GM18861 (cell line): ENCODE data around the gene TMEM270.

Source experiments
- ATAC-seq: cut with Tn5 transposase; IDR thresholded peaks from one replicate; pipeline ENCODE4 v1.9.1; 2021; ENCODE audit not compliant: unreplicated experiment

TMEM270 gene

DNA sequence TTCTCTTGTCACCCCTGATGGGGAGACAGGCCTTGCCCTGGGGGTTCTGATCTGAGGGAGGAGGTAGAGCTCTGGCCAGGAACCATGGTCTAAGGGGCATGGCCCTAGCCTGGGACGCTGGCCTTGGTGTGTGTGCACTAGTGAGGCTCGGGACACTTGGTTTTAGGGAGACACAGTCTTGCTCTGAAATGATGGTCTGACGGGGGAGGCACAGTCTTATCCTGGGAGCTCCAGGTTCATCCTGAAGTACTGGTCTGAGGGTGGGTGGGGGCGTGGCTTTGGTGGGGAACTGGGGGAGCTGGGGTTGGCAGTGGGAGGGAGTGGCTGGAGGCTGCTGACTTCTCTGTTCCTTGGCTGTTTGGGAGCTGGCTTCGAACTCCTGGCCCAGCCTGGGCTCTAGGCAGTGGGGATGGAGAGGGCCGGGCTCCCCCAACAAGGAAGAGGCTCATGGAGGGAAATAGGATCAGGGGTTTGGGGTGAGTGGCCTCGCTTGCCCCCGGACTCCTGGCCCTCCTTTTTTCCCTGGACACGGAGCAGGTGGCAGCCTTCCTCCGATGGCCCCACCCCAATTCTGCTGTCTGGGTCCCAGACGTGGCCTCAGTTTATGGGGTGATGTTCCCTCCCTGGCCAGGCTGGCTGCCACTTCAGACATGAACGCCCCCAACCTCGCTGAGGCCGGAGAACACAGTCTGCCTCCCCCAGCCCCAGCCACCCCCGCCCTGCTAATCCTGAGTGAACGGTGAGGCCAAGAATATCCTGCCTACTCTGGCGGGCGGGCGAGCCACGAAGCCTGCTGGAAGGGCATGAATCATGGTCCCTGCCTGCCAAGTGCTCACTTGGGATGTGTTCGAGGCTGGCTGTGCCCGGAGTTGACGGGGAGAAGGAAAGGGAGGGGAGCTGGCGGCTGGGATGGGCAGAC, 43.5 kb downstream of the TMEM270 start:
- no peak for ATAC-seq

DNA sequence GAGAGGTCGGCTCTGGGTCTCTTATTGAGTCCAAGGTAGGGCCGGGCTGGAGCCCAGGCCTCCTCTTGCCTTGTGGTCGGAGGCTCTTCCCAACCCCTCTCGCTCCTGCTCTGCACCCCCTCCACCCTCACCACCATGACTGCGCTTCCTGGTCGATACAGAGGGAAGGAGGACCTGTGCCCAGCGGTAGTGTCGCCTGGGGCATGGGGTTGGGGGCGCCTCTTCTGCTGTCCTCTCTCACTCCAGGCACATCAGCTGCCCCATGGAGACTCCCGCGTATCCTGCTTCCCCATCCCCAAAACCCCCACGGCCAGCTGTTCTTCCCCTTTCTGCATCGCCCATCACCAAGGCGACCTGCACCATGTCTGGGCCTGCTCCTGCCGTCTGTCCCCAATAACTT, 44.4 kb downstream of the TMEM270 start:
- ATAC-seq, result no peak

DNA sequence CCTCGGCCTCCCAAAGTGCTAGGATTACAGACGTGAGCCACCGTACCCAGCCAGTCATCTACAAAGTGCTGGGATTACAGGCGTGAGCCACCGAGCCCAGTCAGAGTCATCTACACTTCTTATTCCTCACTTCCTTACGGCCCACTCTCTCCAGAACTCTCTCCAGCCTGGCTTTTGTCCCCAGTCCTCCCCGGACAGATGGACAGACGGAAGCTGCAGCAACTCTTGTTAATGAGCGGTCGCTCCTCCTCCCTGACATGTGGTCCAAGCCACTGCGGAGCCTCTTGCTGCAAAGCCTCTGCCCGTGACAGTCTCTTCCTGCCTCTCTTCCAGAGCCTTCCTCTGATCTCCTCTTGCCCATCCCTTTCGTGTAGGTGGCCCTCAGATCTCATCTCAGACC, 45.9 kb downstream of the TMEM270 start:
- ATAC-seq, result no peak

DNA sequence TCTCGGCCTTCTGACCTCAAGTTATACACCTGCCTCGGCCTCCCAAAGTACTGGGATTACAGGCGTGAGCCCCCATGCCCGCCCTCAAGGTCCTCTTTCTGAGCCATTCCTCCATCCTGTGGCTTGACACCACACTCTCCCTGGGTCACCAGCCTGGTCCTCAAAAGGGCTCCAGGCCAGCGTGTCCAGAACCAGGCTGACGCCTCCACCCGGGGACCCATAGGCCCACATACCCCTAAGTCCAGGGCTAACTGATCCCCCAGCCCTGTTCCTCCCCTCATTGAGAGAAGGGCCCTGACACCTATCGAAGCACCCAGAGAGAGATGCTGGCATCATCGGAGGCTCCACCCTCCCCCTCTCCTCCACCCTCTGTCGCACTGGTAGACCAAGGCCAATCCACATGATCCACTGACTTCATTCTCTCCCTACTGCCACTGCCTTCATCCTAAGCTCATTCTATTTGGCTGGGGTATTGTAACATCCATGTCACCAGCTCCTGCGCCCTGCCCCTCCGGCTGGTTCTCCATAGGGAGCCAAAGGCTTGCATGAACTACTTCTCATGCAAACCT, 46.7 kb downstream of the TMEM270 start:
- ATAC-seq, result no peak

DNA sequence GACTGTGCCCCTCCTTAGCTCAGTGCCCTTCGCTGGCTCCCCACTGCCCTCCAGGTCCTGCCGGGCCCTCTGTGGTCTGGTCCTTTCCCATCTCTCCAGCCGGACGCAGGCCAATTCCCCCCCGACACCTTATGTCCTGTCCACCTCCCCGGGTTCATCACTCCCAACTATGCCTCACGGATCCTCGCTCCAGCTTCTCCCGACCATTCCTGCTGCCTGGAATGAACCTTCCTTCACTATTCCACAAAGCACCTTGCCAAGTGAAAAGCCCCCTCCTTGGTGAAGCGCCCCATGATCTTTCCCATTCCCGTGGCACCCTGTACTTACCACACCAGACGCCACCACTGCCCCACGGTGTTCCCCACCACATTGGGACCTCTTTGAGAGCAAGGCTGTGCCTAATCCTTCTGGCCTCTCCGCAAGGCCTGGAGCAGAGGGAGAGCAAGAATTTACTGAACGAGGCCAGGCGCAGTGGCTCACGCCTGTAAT, 47.2 kb downstream of the TMEM270 start:
- ATAC-seq, result no peak

DNA sequence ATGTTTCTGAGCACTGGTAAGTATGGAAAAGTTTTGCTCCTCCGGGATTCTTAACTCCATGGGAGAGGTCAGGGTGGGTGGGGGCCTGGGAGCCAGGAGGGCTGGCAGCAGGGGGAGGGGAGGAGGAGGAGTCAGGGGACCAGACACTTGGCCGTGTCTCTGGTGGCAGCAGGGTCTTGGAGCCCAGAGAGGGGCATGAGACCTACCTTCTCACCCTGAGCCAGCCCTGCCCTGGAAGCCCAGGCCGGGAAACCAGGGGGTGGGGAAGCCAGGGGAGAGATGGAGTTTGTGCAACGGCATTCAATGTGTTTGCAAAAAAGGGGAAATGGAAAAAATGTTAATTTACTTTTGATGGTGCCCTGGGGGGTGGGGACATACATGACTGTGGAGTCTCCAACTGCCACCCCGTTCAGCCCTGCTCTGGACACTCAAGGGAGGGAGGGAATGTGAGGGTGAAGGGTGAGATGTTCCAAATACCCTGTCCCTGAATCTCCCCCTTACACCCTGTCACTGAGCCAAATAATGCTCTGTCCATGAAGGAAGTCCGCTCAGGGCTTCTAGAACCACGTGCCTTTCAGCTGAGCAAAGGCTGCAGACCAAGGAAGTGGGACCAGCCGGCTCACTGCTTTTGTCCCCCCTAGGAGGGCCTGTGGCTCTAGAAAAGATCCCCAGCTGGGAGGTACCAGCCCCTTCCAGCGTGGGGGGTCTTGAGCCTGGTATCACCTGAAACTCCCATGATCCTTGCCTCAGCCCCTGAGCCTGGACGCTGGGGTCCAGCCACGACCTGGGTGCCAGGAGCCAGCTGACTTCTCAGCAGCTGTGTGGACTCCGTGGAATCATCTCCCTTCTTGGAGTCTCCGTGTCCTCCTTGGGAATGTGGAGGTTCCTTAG, 48.3 kb downstream of the TMEM270 start:
- no peak for ATAC-seq

DNA sequence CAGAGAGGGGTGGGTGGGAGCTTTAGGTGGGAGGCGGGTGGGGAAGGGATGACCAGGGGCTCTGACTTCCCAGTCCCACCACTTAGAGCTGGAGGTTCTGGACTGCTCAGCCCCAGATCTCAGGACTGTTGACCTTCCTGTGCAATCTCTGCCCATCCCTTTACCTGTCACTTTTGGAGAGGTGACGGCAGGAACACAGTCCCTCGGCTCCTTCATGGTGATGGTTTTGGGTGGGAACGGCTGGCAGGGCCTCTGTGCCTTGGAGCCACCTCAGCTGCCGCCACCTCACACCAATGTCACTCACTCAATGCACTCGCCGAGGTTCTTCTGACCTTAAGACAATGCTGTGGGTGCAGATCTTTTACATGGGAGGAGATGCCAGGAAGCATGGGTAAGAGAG, 49.0 kb downstream of the TMEM270 start:
- no peak for ATAC-seq

DNA sequence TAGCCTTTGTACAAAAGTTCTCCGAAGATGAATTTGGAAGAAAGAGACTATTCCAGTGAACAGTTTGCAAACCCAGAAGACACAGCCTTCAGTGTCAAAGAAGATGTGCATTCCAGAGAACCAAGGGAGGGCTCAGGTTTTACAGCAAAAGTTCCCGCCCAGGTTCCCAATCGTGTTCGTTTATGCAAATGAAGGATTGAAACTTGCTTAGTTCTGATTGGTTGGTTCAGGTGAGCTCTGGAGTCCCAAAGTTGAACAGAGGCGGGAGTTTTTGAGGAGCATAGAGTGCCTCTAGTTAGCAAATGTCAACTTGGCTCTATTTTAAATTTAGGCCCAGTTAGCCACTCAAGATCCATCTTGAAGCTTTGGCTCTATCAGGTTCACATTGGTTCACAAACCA, 51.3 kb downstream of the TMEM270 start:
- ATAC-seq, result no peak
